ENCODE measurements around the gene TMEM235.
"Not testable (repeated sequence)": the region's sequence is repeated elsewhere in the genome, so short reads cannot be mapped to it uniquely, and the experiment has no call there.

TMEM235 gene

GRCh38 chr17:78238823-78239488 lies 7.5 kb downstream of the TMEM235 start:
- DNase-seq, result no peak

- no peak for DNase-seq
These were observed 8.1 kb downstream of the TMEM235 start for GRCh38 chr17:78239489-78239931.

GRCh38 chr17:78240012-78240655 lies 8.7 kb downstream of the TMEM235 start:
- DNase-seq, result no peak

GRCh38 chr17:78240839-78241238 lies 9.4 kb downstream of the TMEM235 start:
- DNase-seq, result no peak

GRCh38 chr17:78241277-78242023 lies 10.0 kb downstream of the TMEM235 start:
- DNase-seq, result no peak

- DNase-seq, result no peak
These were observed 10.8 kb downstream of the TMEM235 start for GRCh38 chr17:78242024-78242742.

GRCh38 chr17:78247304-78247703 lies 15.9 kb downstream of the TMEM235 start:
- DNase-seq, result no peak

- no peak for DNase-seq
These were observed 16.9 kb downstream of the TMEM235 start for GRCh38 chr17:78248051-78248914.

GRCh38 chr17:78249074-78249817 lies 17.8 kb downstream of the TMEM235 start:
- DNase-seq, result no peak

GRCh38 chr17:78249818-78250806 lies 18.7 kb downstream of the TMEM235 start:
- no peak for DNase-seq

- DNase-seq, result peak; percentile 88 to 91
These were observed 19.7 kb downstream of the TMEM235 start for GRCh38 chr17:78250891-78251772.

GRCh38 chr17:78251773-78252103 lies 20.3 kb downstream of the TMEM235 start:
- no peak for DNase-seq

- DNase-seq, result peak; percentile 22 to 42
These were observed 20.7 kb downstream of the TMEM235 start for GRCh38 chr17:78252111-78252634.

GRCh38 chr17:78252701-78253635 lies 21.5 kb downstream of the TMEM235 start:
- DNase-seq, result no peak

GRCh38 chr17:78253636-78253945 lies 22.2 kb downstream of the TMEM235 start:
- not testable (repeated sequence) for DNase-seq

GRCh38 chr17:78253946-78254672 lies 22.7 kb downstream of the TMEM235 start:
- DNase-seq, result peak; percentile 82 to 88

- DNase-seq, result no peak
These were observed 23.7 kb downstream of the TMEM235 start for GRCh38 chr17:78255029-78255656.
